ENCODE results near the gene SEMA3D. TPM values are rescaled to one million over a fixed set of nuclear protein-coding genes. Genes with fewer than 3 reads are reported as not detected.

Gene SEMA3D
- total RNA-seq, 1 experiment from 2014 or later = 1.4 TPM

- ChIA-PET RAD21 (ENCODE audit: low non-redundant PET in 1 of 2, low total read pairs in 2 of 2, uncharacterized antibody in 2 of 2, unreplicated experiment in 2 of 2) (no interaction called here), POLR2A (no interaction called here), CTCF (interaction anchor here (1.2 kb wide), 1 partner anchor 63 kb away, joined by 3 read pairs; no protein-coding TSS in a partner anchor)
- intact Hi-C loops (cut with micrococcal nuclease) = no loop called here
- peak; percentile 6 for DNase-seq (ENCODE audit: low read depth, low spot score)
- Histone ChIP-seq H3K27me3 (ENCODE audit: insufficient read depth, low read length) (no peaks in the 10 kb centered on the region), H3K9me2 (ENCODE audit: insufficient read depth) (no peaks in the 10 kb centered on the region), H3K27ac (ENCODE audit: low read depth, low read length) (no peak overlapping the region), H3K9me3 (ENCODE audit: control insufficient read depth in 1 of 2, insufficient read depth in 1 of 2, low read depth in 1 of 2, low read length in 2 of 2) (no peaks in the 10 kb centered on the region), H3K79me2 (ENCODE audit: insufficient read depth, low read length) (no peaks in the 10 kb centered on the region), H4K20me1 (ENCODE audit: insufficient read depth) (no peaks in the 10 kb centered on the region), H3K4me2 (ENCODE audit: low read length) (peak overlapping the region; percentile 46), H3K36me3 (ENCODE audit: control insufficient read depth in 1 of 2, insufficient read depth in 2 of 2, low read length in 2 of 2) (no peaks in the 10 kb centered on the region), H2AFZ (ENCODE audit: low read depth, low read length, poor library complexity, severe bottlenecking) (peak overlapping the region; percentile 66), H3K4me1 (ENCODE audit: control insufficient read depth in 1 of 2, insufficient read depth in 2 of 2, low read length in 2 of 2) (peaks cover 5 to 23% of the 10 kb centered on the region in 2 experiments; a peak in 3 of 4 replicates), H3K4me3 (replicated peaks in 1 of 2; ENCODE audit: low read depth in 1 of 2, low read length in 2 of 2) (no peak overlapping the region), H3K9ac (ENCODE audit: low read length) (no peak overlapping the region)
- BruUV-seq (replicated peaks) = no TSS peak
- ATAC-seq = peak; percentile 46; the same call in 1 of the 2 replicates
- TF ChIP-seq SRF (IDR thresholded peaks at IDR 0.05; ENCODE audit: low read depth) (no peak), TCF7L2 (IDR thresholded peaks at IDR 0.05; ENCODE audit: borderline replicate concordance, extremely low read depth, insufficient read depth, insufficient read length) (no peak), ELF1 (IDR thresholded peaks at IDR 0.05; ENCODE audit: borderline replicate concordance, low read depth) (no peak), ZNF274 (IDR thresholded peaks at IDR 0.05; ENCODE audit: low read depth, low read length) (no peak), EZH2phosphoT487 (IDR thresholded peaks at IDR 0.05; ENCODE audit: borderline replicate concordance) (no peak), MAX (IDR thresholded peaks at IDR 0.05) (no peak), ATF3 (IDR thresholded peaks at IDR 0.05) (no peak), REST (IDR thresholded peaks at IDR 0.05; ENCODE audit: low read depth) (no peak), EZH2 (IDR thresholded peaks at IDR 0.05) (no peak), ZFX (IDR thresholded peaks at IDR 0.05) (no peak), CTCF (IDR thresholded peaks at IDR 0.05 in 2 of 3, conservative IDR thresholded peaks at IDR 0.05 in 1 of 3; ENCODE audit: borderline replicate concordance in 1 of 3, insufficient read depth in 1 of 3, low read depth in 2 of 3, low read length in 2 of 3) (no peak), SP1 (IDR thresholded peaks at IDR 0.05; ENCODE audit: low read depth) (no peak), CBX3 (IDR thresholded peaks at IDR 0.05; ENCODE audit: low read depth) (no peak), FOSL1 (IDR thresholded peaks at IDR 0.05; ENCODE audit: low read depth) (no peak), EGR1 (IDR thresholded peaks at IDR 0.05; ENCODE audit: low read depth) (no peak), JUND (IDR thresholded peaks at IDR 0.05) (no peak)
Measured at GRCh38 chr7:85104432-85105205, 82.2 kb downstream of the SEMA3D start.
